ENCODE data around the gene ALAS1. TPM values are rescaled to one million over a fixed set of nuclear protein-coding genes. Genes with fewer than 3 reads are reported as not detected.

The ALAS1 gene
- total and polyA plus RNA-seq, 10 donors, result 13.0 to 40.8 (median 32.8) TPM

DNA sequence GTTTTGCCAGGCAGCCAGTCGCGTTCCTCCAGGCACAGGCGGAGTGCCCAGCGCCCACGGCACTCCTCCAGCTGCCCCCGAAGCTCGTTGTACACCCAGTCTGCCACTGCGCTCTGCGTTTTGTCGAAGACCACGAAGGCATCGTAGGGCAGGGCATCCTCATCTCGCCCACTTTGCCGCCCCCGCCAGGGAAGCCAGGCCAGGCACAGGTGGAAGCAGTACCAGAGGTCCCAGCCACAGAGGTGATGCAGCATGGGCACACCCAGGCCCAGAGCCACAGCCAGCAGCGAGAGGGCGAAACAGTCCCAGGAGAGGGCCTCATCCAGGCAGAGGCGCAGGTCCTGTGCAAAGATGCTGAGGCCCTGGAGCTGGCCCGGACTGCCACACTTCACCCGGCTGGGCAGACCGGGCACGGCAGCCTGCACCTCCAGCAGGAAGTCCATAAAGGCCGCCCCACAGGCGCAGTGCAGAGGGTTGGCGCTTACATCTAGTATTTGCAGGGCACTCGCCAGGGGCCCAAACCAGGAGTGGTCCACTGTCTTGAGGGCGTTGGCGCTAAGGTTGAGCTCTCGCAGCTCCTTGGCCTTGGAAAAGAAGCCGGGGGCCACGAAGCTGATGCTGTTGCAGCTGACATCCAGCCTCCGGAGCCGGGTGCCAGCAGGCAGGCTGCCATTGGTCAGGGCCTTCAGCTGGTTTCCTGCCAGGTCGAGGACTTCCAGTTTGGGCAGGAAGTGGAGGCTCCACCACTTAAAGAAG lies 23.8 kb downstream of the ALAS1 start:
- peak; percentile 26 to 55 (median 45) for TF ChIP-seq POLR2AphosphoS5 (IDR thresholded peaks at IDR 0.05)
- TF ChIP-seq POLR2A (IDR thresholded peaks at IDR 0.05), result no peak
- Histone ChIP-seq H3K27ac (peak overlapping the region in 3 of 8 donors; percentile 48 to 67 (median 61)), H3K4me1 (peaks cover 42 to 100% (median 92%) of the 10 kb centered on the region in 6 donors), H3K4me3 (peak overlapping the region in 3 of 8 donors; percentile 7 to 50 (median 11)), H3K9me3 (no peaks in the 10 kb centered on the region), H3K36me3 (peaks cover 0 to 46% (median 0%) of the 10 kb centered on the region in 6 donors), H3K27me3 (replicated peaks in 1 of 7) (no peaks in the 10 kb centered on the region)
- intact Hi-C loops (cut with DNase I; ENCODE audit: low total_unique reads), result no loop called here
- WGBS, 5 donors, result 67 to 78% (median 74%) methylated on average over 15 to 34 of the region's 34 CpGs
- DNase-seq, result peak; percentile 88

DNA sequence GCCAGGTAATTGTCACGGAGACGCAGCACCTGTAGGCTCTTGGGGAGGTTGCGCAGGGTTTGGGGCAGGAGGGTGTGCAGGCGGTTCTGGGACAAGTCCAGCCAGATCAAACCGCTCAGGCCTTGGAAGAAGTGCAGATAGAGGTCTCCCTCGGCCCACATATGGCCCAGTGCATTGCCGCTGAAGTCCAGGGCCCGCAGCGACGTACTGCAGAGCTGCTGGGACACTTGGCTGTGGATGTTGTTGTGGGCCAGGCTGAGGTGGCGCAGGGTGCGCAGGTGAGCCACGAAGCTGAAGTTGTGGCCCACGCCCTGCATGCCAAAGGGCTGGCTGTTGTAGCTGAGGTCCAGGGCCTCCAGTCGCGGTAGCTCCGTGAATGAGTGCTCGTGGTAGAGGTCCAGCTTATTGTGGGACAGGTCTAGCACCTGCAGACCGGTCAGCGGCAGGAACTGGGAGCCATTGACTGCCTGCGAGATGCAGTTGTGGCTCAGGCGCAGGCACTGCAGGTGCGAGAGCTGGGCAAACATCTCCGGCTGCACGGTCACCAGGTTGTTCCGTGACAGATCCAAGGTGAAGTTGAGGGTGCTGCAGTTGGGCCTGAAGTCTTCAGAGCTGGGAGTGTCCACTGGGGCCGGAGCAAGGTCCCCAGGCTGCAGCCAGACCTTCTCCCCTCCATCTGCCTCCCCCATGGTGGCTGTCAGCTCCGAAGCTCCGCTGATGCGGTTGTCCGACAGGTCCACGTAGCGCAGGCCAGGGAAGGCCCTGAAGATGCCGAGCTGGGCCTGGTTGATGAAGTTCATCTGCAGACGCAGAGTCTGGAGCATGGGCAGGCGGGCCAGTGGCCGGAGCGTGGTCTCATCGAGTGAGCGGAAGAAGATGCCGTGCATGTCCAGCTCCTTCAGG lies 24.6 kb downstream of the ALAS1 start:
- H3K27ac ChIP-seq, result peak overlapping the region in 3 of 8 donors; percentile 48 to 67 (median 61)
- peaks cover 37 to 100% (median 90%) of the 10 kb centered on the region in 6 donors for H3K4me1 ChIP-seq
- peak; percentile 76 for DNase-seq
- WGBS, 5 donors, result 87 to 97% (median 88%) methylated on average over 32 to 41 of the region's 41 CpGs
- no peak for TF ChIP-seq POLR2A (IDR thresholded peaks at IDR 0.05)
- no peak for TF ChIP-seq POLR2AphosphoS5 (IDR thresholded peaks at IDR 0.05)
- TF ChIP-seq, protein P1, sequence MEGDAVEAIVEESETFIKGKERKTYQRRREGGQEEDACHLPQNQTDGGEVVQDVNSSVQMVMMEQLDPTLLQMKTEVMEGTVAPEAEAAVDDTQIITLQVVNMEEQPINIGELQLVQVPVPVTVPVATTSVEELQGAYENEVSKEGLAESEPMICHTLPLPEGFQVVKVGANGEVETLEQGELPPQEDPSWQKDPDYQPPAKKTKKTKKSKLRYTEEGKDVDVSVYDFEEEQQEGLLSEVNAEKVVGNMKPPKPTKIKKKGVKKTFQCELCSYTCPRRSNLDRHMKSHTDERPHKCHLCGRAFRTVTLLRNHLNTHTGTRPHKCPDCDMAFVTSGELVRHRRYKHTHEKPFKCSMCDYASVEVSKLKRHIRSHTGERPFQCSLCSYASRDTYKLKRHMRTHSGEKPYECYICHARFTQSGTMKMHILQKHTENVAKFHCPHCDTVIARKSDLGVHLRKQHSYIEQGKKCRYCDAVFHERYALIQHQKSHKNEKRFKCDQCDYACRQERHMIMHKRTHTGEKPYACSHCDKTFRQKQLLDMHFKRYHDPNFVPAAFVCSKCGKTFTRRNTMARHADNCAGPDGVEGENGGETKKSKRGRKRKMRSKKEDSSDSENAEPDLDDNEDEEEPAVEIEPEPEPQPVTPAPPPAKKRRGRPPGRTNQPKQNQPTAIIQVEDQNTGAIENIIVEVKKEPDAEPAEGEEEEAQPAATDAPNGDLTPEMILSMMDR (IDR thresholded peaks at IDR 0.05 in 8 of 11, conservative IDR thresholded peaks at IDR 0.05 in 3 of 11), result no peak
- intact Hi-C loops (cut with DNase I; ENCODE audit: low total_unique reads), result no loop called here
- H3K36me3 ChIP-seq, result peaks cover 0 to 53% (median 0%) of the 10 kb centered on the region in 6 donors
- no peaks in the 10 kb centered on the region for H3K9me3 ChIP-seq
- H3K27me3 ChIP-seq (replicated peaks in 1 of 7), result no peaks in the 10 kb centered on the region
- H3K4me3 ChIP-seq, result peak overlapping the region in 3 of 8 donors; percentile 7 to 50 (median 11)

DNA sequence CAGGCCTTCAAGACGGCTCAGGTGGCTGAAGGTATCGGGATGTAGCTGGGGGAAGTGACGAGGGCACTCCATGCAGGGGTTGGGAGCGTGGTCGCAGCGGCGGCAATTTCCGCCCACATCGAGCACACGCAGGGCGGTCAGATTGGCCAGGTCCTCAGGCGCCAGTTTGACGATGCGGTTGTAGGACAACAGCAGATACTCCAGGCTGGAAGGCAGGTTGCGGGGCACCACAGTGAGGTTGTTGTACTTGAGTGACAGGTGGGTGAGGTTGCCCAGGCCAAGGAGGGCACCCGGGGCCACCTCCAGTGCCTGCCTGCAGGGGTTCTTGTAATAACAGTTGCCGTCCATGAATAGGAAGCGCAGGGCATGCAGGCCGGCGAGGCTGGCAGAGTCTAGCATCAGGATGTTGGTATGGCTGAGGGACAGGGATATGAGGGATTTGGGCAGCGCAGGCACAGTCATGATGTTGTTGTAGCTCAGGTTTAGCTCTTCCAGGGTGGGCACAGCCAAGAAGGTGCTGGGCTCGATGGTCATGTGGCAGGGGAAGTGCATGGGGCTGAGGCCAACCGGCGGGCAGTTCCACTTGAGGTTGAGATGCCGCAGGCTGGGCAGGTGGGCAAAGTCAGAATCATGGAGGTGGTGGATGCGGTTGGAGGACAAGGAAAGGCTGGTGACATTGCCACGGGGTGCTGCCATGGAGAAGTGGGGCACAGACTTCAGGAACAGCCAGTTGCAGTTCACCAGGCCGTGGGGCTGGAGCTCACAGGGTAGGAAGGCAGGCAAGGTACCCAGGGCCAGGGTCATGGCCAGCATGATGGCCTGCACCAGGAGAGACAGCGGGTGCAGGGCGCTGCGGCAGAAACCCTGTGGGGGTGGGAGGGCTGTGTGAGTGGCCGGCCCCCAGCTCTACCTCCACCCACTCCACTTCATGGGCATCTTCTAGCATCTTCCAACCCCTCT lies 25.8 kb downstream of the ALAS1 start:
- WGBS, 5 donors, result 92 to 96% (median 92%) methylated on average over 30 to 32 of the region's 32 CpGs

More for the DNA sequence above, 25.8 kb downstream of the ALAS1 start:
- Histone ChIP-seq H3K4me1 (peaks cover 27 to 94% (median 78%) of the 10 kb centered on the region in 6 donors), H3K4me3 (peak overlapping the region in 4 of 8 donors; percentile 31 to 65 (median 43)), H3K36me3 (peaks cover 0 to 60% (median 11%) of the 10 kb centered on the region in 6 donors), H3K27ac (peak overlapping the region in 4 of 8 donors; percentile 82 to 90 (median 85)), H3K27me3 (replicated peaks in 1 of 7) (no peaks in the 10 kb centered on the region), H3K9me3 (no peaks in the 10 kb centered on the region)
- TF ChIP-seq POLR2A (IDR thresholded peaks at IDR 0.05) (no peak), POLR2AphosphoS5 (IDR thresholded peaks at IDR 0.05) (no peak)
- TF ChIP-seq, protein P1 (IDR thresholded peaks at IDR 0.05 in 8 of 11, conservative IDR thresholded peaks at IDR 0.05 in 3 of 11), result no peak
- peak; percentile 75 for DNase-seq
- intact Hi-C loops (cut with DNase I; ENCODE audit: low total_unique reads), result no loop called here

Measured in spleen (tissue), 11 donors.